EL (cell line): ENCODE data around the gene TTLL11.
A peak's percentile ranks its signal among the peaks of the same experiment; 100 is the strongest.

ENCODE experiments used
- DNase-seq: peaks from one replicate; pipeline ENCODE4 v3.0.0-alpha.2; 2016

TTLL11 gene

GRCh38 chr9:121781701-121782464, 311.2 kb downstream of the TTLL11 start:
- no peak for DNase-seq

DNA sequence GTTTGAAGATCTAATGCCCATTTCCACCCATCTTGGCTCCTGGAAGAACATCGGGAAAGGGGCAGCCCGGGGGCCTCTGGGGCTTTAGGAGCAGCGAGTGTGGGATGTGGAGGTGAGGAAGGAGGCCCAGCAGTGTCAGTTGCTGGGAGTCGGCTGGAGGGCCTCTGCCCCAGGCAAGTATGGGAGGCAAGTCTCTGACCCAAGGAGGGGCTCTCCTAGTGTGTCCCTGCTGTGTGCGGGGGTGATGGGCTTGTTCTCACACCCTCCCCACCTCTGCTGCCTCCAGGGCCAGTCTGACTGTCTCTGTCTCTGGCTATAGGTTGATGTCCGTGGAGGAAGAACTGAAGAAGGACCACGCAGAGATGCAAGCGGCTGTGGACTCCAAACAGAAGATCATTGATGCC, 312.0 kb downstream of the TTLL11 start:
- no peak for DNase-seq

DNA sequence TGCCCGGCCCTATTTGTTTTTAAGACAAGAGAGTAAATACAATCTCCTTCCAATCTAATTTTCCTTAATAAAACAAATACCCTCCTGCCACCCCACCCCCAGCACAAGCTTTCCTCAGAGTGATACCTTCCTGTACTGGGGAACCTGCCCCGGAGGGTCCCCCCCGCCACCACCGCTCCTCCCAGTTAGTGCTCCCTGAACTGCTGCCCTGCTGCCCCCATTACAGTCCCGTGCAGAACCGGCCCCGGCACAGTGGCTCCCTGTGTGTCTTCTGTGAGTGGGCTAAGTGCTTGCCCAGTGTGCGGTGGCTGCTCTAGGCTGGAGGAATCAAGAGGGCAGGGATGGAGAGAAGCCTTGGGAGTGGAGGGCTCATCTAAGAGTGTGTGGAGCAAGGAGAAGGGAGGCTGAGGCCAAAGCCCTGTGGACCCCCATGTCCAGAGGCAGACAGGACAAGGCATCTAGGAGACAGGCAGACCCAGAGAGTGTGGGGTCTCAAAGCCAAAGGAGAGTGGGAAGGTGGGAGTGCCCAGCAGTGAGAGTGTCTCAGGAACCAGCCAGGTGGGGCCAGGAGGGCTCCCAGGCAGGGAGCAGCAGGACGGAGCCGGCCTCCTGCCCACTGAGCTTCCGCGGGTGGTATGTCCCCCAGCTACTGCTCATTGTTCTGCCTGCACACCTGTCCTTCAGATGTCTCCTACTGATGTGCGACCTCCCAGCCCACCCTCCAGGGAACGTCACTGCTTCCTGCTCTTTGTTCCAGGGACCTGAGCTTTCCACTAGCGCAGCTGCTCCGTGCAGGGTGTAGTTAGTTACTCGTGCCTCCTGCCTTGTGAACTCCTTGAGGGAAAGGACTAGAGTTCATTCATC, 312.7 kb downstream of the TTLL11 start:
- no peak for DNase-seq

- no peak for DNase-seq
These were observed 313.6 kb downstream of the TTLL11 start for GRCh38 chr9:121779381-121780117.

DNA sequence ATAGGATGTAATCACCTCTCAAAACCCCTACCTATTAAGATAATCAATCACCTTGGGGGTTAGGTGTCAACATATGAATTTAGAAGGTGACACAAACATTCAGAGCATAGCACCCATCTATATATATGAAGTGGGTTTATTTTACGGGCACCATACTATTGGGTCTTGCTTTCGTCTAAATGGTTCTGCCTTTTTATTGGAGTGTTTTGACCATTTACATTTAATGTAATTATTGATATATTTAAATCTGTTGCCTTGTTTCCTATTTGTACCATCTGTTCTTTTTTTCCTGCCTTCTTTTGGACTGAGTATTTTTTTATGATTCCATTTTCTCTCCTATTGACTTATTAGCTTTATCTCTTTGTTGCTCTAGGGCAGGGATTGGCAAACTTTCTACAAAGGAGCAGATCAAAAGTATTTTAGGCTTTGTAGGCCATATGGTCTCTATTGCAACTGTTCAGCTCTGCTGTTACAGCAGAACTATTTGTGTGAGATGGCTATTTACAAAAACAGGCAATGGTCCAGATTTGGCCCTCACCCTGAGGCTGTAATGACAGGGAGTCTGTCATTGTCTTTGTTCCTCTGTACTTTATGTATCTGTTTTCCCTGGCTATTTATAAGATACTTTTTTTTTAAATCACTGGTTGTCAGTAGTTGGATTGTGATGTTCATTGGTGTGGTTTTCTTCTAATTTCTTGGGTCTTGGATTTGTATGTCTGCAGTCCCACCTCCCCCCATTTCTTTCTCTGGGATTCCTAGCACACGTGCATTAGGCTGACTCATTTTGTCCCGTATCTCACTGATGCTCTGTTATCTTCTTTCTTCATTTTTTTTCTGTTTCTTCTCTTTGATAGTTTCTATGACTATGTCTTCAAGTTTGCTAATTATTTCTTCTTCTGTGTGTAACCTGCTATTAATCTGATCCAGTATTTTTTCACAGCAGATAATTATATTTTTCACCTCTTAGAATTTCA, 314.6 kb downstream of the TTLL11 start:
- peak; percentile 22 for DNase-seq

- DNase-seq: no peak
These were observed 316.1 kb downstream of the TTLL11 start for GRCh38 chr9:121776739-121777637.

- no peak for DNase-seq
These were observed 316.9 kb downstream of the TTLL11 start for GRCh38 chr9:121776001-121776738.

GRCh38 chr9:121774715-121775613, 318.1 kb downstream of the TTLL11 start:
- no peak for DNase-seq

GRCh38 chr9:121773954-121774714, 319.0 kb downstream of the TTLL11 start:
- no peak for DNase-seq

DNA sequence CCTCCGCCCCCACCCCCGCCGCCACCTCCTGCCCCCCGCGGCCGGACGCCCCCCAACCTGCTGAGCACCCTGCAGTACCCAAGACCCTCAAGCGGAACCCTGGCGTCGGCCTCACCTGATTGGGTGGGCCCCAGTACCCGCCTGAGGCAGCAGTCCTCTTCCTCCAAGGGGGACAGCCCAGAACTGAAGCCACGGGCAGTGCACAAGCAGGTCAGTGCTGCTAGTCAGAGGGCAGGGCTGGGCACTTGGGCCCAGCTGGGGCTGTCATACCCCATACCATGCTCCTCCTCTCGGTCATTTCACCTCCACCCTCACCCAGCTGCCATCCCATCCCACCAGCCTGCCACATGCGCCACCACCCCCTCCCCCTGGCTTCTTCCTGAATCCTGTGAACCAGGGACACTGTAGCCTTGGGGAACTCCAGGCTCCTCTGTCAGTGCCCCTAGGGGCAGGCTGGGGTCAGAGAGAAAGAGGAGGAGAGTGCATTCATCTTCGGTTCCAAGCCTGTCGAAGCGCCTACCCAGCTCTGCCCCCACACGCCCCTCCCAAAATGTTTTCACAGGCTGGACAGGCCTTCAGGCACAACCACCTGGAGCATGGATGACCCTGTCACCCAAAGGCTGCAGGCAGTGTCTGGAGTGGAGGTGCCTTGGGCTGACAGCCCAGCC, 319.7 kb downstream of the TTLL11 start:
- no peak for DNase-seq

DNA sequence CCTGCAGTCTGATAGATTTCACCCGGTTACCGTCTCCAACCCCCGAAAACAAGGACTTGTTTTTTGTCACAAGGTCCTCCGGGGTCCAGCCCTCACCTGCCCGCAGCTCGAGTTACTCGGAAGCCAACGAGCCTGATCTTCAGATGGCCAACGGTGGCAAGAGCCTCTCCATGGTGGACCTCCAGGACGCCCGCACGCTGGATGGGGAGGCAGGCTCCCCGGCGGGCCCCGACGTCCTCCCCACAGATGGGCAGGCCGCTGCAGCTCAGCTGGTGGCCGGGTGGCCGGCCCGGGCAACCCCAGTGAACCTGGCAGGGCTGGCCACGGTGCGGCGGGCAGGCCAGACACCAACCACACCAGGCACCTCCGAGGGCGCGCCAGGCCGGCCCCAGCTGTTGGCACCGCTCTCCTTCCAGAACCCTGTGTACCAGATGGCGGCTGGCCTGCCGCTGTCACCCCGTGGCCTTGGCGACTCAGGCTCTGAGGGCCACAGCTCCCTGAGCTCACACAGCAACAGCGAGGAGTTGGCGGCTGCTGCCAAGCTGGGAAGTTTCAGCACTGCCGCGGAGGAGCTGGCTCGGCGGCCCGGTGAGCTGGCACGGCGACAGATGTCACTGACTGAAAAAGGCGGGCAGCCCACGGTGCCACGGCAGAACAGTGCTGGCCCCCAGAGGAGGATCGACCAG, 320.4 kb downstream of the TTLL11 start:
- no peak for DNase-seq
